Astrocyte (in vitro differentiated cells and primary cell): ENCODE measurements around the gene SLC25A21. TPM values are rescaled to one million over a fixed set of nuclear protein-coding genes. Genes with fewer than 3 reads are reported as not detected.

ENCODE experiments used
- DNase-seq: peaks from one replicate; pipeline ENCODE4 v3.0.0-alpha.2; 2010; ENCODE audit warnings: low read depth
- FAIRE-seq: peaks from 2 replicates; lab custom pipeline; 2011; peaks lifted over from hg19 to GRCh38; lab: Jason Lieb, UNC
- H2AFZ ChIP-seq: 2 replicates; pipeline ENCODE4 v1.6.0; 2012; ENCODE audit warnings: low read depth, low read length, inconsistent platforms
- H3K27ac ChIP-seq: 2 replicates; pipeline ENCODE4 v1.5.1; 2011; ENCODE audit warnings: low read depth, low read length, inconsistent platforms
- H3K27me3 ChIP-seq: 2 replicates; pipeline ENCODE4 v1.6.0; 2011; ENCODE audit warnings: low read length, inconsistent platforms; ENCODE audit not compliant: insufficient read depth
- H3K36me3 ChIP-seq: 2 replicates; pipeline ENCODE4 v1.5.1; 2011; ENCODE audit warnings: low read length, inconsistent platforms; ENCODE audit not compliant: insufficient read depth
- H3K4me1 ChIP-seq: 2 replicates; pipeline ENCODE4 v1.5.1; 2011; ENCODE audit warnings: low read length, inconsistent platforms; ENCODE audit not compliant: insufficient read depth
- H3K4me2 ChIP-seq: 2 replicates; pipeline ENCODE4 v1.6.0; 2012; ENCODE audit warnings: low read length, inconsistent platforms
- H3K4me3 ChIP-seq: 2 replicates; pipeline ENCODE4 v1.5.1; 2011; ENCODE audit warnings: low read depth, mild to moderate bottlenecking, low read length, inconsistent platforms; ENCODE audit not compliant: insufficient read depth
- H3K79me2 ChIP-seq: 2 replicates; pipeline ENCODE4 v1.6.0; 2012; ENCODE audit warnings: mild to moderate bottlenecking, low read length, inconsistent platforms; ENCODE audit not compliant: insufficient read depth
- H3K9ac ChIP-seq: 2 replicates; pipeline ENCODE4 v1.6.0; 2012; ENCODE audit warnings: mild to moderate bottlenecking, low read length, inconsistent platforms
- H3K9me3 ChIP-seq: 2 replicates; pipeline ENCODE4 v1.5.1; 2012; ENCODE audit warnings: low read depth, mild to moderate bottlenecking, low read length, inconsistent platforms; ENCODE audit not compliant: insufficient read depth
- H4K20me1 ChIP-seq: 2 replicates; pipeline ENCODE4 v1.6.0; 2012; ENCODE audit warnings: low read length, inconsistent platforms; ENCODE audit not compliant: insufficient read depth
- H3K27ac Mint-ChIP-seq: one replicate; pipeline ENCODE4 v1.8.0; 2021; ENCODE audit warnings: mild to moderate bottlenecking, mixed read lengths; ENCODE audit not compliant: unreplicated experiment
- H3K27me3 Mint-ChIP-seq: one replicate; pipeline ENCODE4 v1.8.0; 2021; ENCODE audit warnings: low read depth, mixed read lengths; ENCODE audit not compliant: unreplicated experiment
- H3K36me3 Mint-ChIP-seq: one replicate; pipeline ENCODE4 v1.8.0; 2021; ENCODE audit warnings: low read depth, mixed read lengths; ENCODE audit not compliant: unreplicated experiment
- H3K4me1 Mint-ChIP-seq: one replicate; pipeline ENCODE4 v1.8.0; 2021; ENCODE audit warnings: low read depth, mixed read lengths; ENCODE audit not compliant: unreplicated experiment
- H3K4me3 Mint-ChIP-seq: one replicate; pipeline ENCODE4 v1.8.0; 2021; ENCODE audit warnings: mild to moderate bottlenecking, moderate library complexity, mixed read lengths; ENCODE audit not compliant: unreplicated experiment
- H3K9me3 Mint-ChIP-seq: one replicate; pipeline ENCODE4 v1.8.0; 2021; ENCODE audit warnings: mild to moderate bottlenecking, mixed read lengths; ENCODE audit not compliant: unreplicated experiment
- EZH2 ChIP-seq: IDR thresholded peaks from 2 replicates; pipeline ENCODE4 v1.6.1; 2012; ENCODE audit warnings: mild to moderate bottlenecking, low read length, inconsistent platforms; ENCODE audit not compliant: insufficient read depth
- total RNA-seq: library from RNA; stranded (reverse); gene quantifications from 2 replicates; pipeline ENCODE4 v1.2.1, GENCODE V29; 2021
- TF ChIP-seq, protein P1 (sequence below): IDR thresholded peaks from 2 replicates; pipeline ENCODE4 v1.5.1; 2011; ENCODE audit warnings: low read depth, mild to moderate bottlenecking, inconsistent platforms, low read length, moderate library complexity; ENCODE audit not compliant: insufficient read depth

SLC25A21 gene
- total RNA-seq, 1 donor from 2014 or later = 1.5 TPM

DNA sequence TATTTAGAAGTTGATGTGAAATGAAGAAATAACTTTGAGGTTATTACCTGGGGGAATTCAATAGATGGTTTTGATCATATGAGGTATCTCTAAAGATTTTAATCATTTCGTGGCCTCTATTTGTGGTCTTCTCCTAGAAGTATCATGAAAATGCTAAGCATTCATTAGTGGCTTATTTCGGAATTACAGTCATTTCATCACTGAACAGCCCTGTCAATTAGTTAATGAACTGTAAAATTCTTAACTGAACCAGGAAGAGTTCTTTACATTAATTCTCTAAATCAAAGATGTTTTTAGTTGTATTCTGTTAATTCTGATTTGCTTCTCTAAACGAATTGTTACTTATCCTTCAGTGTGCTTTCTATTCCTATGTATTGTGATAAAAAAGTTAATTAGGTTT lies 261.8 kb downstream of the SLC25A21 start:
- Histone ChIP-seq H3K4me3 (no peak overlapping the region), H3K27me3 (peaks cover under 1% of the 10 kb centered on the region), H3K9me3 (no peaks in the 10 kb centered on the region), H3K4me2 (no peak overlapping the region), H3K36me3 (no peaks in the 10 kb centered on the region), H2AFZ (no peak overlapping the region), H4K20me1 (no peaks in the 10 kb centered on the region), H3K9ac (no peak overlapping the region), H3K79me2 (no peaks in the 10 kb centered on the region), H3K27ac (no peak overlapping the region), H3K4me1 (no peaks in the 10 kb centered on the region)
- H3K9me3 Mint-ChIP-seq = no peaks in the 10 kb centered on the region
- H3K4me1 Mint-ChIP-seq = no peaks in the 10 kb centered on the region
- H3K27me3 Mint-ChIP-seq = peaks cover 5% of the 10 kb centered on the region
- no peaks in the 10 kb centered on the region for H3K36me3 Mint-ChIP-seq
- FAIRE-seq = no peak
- no peak overlapping the region for H3K4me3 Mint-ChIP-seq
- DNase-seq = no peak
- no peak overlapping the region for H3K27ac Mint-ChIP-seq
- no peak for TF ChIP-seq EZH2
- TF ChIP-seq, protein P1, sequence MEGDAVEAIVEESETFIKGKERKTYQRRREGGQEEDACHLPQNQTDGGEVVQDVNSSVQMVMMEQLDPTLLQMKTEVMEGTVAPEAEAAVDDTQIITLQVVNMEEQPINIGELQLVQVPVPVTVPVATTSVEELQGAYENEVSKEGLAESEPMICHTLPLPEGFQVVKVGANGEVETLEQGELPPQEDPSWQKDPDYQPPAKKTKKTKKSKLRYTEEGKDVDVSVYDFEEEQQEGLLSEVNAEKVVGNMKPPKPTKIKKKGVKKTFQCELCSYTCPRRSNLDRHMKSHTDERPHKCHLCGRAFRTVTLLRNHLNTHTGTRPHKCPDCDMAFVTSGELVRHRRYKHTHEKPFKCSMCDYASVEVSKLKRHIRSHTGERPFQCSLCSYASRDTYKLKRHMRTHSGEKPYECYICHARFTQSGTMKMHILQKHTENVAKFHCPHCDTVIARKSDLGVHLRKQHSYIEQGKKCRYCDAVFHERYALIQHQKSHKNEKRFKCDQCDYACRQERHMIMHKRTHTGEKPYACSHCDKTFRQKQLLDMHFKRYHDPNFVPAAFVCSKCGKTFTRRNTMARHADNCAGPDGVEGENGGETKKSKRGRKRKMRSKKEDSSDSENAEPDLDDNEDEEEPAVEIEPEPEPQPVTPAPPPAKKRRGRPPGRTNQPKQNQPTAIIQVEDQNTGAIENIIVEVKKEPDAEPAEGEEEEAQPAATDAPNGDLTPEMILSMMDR = no peak

DNA sequence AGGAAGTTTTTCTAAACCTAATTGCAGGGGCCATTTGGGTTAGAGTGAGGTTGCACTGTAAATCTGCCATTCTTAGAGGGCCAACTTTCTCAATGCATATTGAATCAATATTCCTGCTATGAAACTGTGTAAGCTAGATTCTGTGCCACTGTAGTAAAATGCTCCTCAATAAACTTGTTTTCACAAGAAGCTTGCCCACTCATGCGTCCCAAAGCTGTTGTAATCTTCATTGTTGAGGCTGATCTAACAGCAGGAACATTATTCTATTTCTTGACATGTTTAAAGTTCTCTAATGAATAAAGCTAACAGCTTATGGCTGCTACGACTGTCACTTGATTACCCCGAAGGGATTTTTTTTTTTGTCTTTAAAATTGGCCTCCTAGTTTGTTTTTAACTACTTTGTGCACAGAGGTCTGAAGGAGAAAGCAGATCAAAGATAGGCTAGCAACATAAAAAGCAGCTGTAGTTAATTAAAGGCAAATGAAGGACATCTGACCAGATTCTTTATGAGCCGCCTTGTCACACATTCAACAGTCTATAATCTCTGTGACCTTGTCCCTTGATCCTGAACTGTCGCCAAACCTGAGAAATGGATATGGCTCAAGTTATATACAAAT lies 267.0 kb downstream of the SLC25A21 start:
- DNase-seq = no peak
- Histone ChIP-seq H3K27ac (no peak overlapping the region), H3K4me2 (no peak overlapping the region), H3K79me2 (no peaks in the 10 kb centered on the region), H3K9me3 (peaks cover 2% of the 10 kb centered on the region), H2AFZ (no peak overlapping the region), H4K20me1 (no peaks in the 10 kb centered on the region), H3K4me3 (no peak overlapping the region), H3K36me3 (no peaks in the 10 kb centered on the region), H3K27me3 (no peaks in the 10 kb centered on the region), H3K9ac (no peak overlapping the region), H3K4me1 (no peaks in the 10 kb centered on the region)
- Mint-ChIP-seq H3K27ac (no peak overlapping the region), H3K27me3 (peaks cover 5% of the 10 kb centered on the region), H3K36me3 (no peaks in the 10 kb centered on the region), H3K4me3 (no peak overlapping the region), H3K9me3 (no peaks in the 10 kb centered on the region), H3K4me1 (no peaks in the 10 kb centered on the region)
- FAIRE-seq = no peak
- TF ChIP-seq EZH2 = no peak
- TF ChIP-seq, protein P1 = no peak

DNA sequence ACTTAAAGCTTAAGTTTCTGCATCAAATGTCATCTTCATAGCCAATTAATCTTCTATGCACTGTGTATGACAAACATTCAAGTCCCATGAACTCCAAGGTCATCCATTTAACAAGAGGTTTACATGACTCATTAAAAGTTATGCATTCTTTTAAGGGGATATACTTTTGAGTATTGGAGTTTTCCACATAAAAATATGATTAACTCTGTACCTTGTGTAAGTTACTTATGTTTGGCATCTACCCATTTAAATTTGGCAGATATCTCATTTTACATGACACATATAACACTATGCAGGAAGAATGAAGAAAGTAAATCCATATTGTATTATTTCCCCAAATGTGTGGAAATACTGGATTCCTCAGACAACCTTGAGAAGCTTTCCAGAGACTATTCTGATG lies 270.5 kb downstream of the SLC25A21 start:
- Mint-ChIP-seq H3K4me3 (no peak overlapping the region), H3K4me1 (no peaks in the 10 kb centered on the region), H3K27ac (no peak overlapping the region), H3K36me3 (no peaks in the 10 kb centered on the region), H3K9me3 (no peaks in the 10 kb centered on the region), H3K27me3 (no peaks in the 10 kb centered on the region)
- no peak overlapping the region for H2AFZ ChIP-seq
- peaks cover 2% of the 10 kb centered on the region for H3K9me3 ChIP-seq
- H3K9ac ChIP-seq = no peak overlapping the region
- H3K4me2 ChIP-seq = no peak overlapping the region
- no peaks in the 10 kb centered on the region for H3K4me1 ChIP-seq
- H3K79me2 ChIP-seq = no peaks in the 10 kb centered on the region
- no peak overlapping the region for H3K4me3 ChIP-seq
- TF ChIP-seq EZH2 = no peak
- TF ChIP-seq, protein P1 = no peak
- no peaks in the 10 kb centered on the region for H4K20me1 ChIP-seq
- H3K36me3 ChIP-seq = no peaks in the 10 kb centered on the region
- H3K27me3 ChIP-seq = no peaks in the 10 kb centered on the region
- DNase-seq (peak; percentile 13), FAIRE-seq (no peak)
- no peak overlapping the region for H3K27ac ChIP-seq
